ENCODE data around the gene FBXL17. TPM values are rescaled to one million over a fixed set of nuclear protein-coding genes. Genes with fewer than 3 reads are reported as not detected.

FBXL17 gene
- total RNA-seq, 1 donor from 2014 or later = 34.1 TPM

DNA sequence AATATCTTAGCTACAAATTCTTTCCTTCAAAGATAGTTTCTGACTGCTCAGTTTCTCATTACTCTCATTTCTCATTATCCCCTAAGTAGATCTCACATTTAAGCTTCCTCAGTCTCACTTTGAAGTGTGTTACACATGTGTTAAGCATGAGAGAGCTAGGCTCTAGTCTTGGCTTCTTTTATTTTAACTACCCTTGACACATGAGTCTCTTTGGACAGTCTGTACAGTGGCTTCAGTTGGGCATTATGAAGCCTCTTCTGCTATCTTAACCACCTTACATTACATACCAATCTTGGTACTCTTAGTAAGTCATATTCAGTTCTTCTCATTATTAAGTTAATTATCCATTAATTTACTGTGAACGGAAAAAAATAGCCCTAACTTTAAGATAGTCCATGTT lies 232.5 kb downstream of the FBXL17 start:
- no peak for DNase-seq

DNA sequence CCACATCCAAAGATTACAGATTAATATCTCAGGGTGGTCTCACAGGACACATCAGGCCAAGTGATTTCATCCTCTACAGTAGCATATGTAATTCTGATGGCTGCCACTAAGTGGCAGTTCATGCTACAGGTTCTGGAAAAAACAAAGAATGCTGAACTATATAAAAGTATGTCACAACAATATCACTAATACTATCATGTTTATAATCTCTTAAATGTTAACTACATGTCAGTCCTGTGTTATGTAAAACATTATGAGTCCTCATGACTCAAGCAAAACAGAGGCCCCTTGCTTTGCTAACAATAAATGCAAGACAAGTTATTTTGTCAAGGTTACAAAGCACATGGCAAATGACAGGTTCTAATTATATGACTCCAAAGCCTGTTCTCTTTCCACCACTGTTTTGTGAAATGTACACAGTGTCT lies 233.2 kb downstream of the FBXL17 start:
- DNase-seq = peak; percentile 22

DNA sequence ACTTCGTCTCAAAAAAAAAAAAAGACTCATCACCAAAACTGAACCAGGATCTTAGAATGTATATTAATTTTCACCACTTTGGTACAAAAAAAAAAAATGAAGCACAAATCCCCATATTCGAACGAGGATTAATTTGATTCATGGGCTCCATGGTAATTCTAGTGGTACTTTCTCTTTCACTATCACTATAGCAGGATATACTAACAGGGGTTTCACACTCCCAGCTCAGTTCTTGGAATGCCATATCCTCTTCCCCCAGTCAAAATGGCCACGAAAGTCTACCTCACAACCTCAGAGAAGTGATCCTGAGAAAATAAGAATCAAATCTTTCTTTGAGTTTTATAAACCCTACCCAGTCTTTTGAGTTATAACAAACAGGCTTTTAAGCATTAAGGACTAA lies 235.7 kb downstream of the FBXL17 start:
- DNase-seq = no peak

DNA sequence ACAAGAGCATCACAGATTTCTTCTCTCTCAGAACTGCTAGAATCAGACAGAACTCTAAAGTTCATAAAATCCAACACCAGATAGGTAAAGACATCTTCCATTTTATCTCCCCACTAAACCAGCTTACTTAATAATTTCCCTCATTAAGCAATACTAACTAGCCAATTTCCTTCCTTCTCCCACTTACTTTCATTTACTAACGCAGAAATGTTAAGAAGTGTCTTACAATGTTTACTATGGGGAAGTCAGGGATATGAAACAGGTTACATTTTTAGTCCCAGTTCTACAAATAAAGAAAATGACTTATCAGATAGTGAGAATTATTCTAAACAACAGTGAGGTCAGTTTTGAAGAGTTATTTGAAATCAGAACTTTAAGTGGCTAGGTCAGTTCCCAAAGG lies 236.5 kb downstream of the FBXL17 start:
- no peak for DNase-seq

DNA sequence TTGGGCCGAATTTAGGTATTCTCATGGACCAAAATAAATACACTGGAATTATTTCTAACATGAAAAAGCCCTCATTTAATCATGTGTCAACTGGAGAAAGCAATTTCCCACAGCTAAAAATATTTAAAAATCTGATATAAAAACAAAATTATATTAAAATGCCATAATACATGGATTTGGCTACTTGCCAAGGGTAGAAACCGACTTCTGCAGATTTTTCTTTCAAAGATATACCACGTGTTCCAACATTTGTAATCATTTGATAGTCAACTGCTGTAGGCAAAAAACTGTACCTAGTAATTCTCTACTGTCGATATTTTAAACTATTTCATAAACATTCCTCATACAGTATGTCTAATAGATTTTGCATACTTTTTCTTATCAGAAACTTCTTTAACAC lies 237.6 kb downstream of the FBXL17 start:
- DNase-seq = no peak

DNA sequence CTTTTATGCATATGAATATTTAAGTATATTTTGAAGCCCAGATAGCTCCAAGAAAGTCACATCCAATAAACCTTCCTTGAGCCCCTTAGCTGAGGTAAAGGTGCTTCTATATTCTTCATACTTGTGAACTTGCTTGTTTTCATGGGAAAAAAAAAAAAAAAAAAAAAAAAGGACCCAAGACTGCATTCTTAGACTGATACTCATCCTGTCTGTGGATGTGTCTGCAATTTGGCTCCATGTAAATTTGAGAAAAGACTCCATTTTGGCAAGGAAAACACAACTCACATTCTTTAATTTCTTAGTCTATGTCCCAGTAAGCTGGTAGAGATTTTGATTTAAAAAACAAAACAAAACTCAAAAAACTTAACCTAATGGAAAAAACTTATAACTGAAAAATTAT lies 238.3 kb downstream of the FBXL17 start:
- DNase-seq = no peak

DNA sequence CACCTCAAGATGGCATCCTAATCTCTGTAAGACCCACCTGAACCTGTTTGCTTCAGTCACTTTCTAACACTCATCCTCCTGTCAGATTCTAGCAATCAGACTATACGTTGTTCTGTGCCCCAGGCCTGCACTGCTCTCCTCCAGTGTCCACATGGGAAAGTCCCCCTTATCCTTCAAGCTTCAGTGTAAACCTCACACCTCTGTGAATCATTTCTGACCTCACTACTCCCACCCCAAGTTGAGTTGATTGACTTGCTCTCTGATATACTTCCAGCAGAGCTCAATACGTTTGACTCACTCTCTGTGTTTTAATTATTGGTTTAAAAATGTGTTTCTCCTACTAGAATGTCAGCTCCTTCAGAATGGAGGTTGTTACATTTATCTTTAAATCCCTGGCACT lies 240.2 kb downstream of the FBXL17 start:
- DNase-seq = no peak

DNA sequence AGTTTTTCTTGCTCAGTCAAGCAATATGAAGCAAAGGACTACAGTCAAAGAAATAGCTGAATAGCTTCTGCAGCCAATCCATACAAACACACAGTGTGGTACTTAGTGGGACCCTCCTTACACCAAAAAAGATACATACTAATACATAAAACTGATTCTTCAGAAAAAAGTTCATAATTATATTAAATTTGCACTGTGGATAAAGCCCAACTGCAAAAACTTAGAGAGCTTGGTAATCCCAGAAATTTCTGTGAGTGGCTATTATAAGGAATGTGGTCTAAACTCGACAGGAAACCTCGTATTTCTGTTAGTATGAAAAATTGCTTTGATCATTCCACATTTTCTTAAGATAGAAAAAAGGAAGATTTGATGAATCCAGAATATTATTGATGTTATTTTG lies 245.4 kb downstream of the FBXL17 start:
- DNase-seq = no peak

DNA sequence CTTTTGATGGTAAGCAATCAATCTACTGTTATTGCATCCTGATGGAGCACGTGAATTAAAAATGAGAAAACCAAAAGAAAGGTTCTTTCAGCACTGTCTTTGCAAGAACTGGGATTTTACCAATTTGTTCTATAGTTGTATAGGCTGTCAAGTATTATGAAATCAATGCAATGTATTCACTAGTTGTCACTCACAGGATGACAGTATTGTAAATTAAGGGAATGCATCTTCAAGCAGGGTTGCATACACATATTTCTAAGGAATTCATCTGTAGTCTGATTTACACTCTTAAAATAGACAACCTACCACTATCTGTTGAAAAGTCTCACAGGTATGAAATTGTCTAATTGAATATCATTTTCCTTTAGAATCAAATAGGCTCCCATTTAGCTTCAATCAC lies 252.8 kb downstream of the FBXL17 start:
- DNase-seq = no peak

DNA sequence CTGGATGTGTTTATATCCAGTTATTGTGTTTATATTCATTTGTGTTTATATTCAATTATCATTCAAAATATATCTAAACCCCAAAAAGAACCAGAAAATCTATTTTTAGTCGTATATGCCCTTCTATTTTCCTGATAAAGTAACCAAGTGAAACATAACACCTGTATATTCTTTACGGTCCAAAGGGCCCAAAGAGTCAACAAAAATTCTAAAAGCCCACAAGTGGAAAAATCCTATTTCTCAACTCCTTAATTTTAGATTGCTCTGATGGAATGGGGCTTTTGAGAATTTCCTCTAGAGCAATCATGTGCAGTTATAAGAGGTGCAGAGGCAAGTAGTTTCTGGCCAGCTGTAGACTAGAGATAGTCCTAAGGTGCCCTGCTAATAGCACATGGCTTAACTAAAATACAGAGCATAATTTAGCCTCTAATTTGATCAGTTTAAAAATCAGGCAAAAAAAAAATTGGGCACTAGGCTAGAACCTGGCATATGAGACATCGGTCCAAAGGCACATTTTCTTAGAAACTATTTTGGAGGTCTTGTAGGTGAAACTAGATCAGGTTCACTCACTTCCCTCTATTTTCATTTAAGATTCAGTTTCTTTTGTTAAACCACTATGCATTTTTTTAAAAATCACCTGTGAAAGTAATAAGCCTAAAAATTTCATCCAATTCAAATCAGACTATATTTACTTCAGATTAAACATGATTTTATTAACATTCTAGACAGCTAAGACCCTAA lies 256.0 kb downstream of the FBXL17 start:
- no peak for DNase-seq

DNA sequence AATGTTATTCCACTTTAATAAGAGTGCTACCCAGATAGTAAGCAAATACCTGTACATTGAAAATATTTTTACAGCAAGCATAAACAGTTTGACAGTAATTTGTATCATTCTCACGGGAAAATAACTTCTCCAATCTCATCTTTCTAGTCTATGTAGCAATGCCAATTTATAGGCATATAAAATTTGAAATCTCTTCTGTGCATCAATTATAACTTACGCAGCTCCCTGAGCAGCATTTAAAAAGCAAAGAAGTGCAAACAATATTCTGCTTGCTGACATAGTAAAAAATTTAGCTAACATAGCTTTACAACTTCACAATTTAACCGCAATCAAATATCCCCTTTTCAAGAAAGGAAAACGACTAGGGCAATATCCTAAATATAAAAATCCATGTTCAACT lies 257.3 kb downstream of the FBXL17 start:
- DNase-seq = no peak

DNA sequence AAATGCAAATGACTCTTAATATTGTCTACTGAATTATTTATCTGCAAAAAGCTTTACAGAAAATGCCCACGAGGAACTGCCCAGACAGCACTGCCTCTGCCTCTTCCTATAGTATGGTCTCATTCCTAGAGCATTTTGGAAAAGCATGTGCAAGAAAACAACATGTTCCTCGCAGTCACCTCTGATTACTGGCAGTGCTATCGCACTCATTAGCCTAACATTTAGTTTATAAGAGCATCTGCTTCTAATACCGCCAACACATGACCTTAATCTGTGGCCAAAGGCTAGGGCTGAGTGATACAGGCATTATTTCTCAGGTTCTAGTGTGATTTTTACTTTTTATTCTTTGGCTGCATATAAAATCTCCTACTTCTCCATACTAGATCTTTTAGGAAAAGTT lies 259.2 kb downstream of the FBXL17 start:
- DNase-seq = no peak

DNA sequence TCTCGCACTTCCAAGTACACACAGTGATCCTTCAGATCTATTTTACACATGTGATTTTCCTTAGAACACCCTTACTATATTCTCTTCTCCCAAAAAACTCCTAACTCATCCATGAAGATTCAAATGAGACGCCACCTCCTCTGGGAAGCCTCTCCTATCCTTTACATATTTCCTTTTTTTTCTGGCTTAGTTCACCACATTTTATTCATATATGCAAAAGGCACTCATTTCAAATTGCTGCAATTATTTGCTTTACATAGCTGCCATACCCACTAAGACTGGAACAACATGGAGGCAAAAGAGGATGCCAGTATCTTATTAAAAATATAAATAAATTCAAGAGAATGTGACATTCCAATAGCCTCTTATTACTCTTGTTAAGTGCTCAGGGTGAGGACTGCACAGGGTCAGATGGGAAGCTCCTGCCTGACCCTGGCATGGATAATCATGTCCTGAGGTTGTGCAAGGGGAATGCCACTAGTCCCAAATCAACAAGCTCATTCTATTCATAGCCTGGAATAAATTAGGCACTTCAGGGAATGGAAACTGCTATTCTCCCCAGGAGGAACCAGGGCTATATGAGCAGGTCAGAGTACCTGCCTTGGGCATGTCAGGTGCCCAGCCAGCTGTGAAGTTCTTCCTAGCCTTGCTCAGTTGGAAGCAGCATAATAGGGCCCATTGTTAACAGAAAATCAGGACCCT lies 262.9 kb downstream of the FBXL17 start:
- DNase-seq = no peak

DNA sequence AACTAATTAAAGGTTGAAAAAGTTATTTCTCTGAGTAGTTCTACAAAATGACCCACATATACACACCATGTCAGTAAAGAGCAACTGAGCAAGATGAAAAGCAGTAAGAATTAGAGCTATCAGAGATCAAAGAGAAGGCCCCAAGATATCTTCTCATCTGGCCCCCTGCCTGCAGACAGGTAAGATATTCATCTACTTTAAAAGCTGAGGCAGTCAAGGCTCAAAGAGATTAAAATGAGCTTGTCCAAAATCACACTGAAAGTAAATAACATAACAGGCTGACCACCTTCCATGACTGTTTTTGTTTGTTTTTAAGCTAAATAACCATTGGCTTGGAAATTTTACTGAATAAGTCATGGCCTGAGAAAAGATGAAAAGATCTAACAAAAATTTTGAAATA lies 266.2 kb downstream of the FBXL17 start:
- no peak for DNase-seq

DNA sequence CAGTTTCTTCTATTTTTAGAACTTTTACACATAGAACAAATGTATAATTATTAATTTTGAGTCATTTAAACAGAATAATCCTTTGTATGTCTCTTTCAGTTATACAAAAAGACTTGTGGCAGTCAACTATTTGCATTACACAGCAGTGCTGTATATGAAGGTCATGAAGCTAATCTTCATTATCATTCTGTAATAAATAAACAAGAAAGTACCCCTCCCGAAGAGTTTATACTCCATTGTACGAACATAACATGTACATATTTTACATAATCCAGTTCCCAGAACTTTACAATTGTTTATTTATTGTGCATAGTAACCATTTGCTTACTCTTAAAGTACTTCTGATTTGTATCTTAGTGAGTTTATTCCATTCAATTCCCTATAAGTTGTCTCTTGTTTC lies 267.9 kb downstream of the FBXL17 start:
- no peak for DNase-seq

DNA sequence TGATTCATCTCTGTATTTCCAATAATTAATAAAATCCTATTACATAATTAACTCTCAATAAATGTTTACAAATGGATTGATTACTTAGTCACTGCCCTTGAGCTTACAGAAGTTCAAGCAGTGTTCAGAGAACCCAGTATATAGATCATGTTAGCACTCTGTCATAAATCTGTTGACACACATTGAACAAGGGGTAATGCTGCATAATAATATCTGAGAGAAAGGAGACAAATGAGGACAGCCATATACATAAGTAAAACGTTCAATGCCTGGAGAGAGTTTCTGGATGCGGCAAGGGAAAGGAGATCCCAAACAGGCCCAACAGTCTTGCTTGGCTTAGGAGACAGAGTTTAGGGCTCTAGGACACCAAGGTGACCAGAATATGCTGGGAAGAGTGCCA lies 270.2 kb downstream of the FBXL17 start:
- DNase-seq = no peak

DNA sequence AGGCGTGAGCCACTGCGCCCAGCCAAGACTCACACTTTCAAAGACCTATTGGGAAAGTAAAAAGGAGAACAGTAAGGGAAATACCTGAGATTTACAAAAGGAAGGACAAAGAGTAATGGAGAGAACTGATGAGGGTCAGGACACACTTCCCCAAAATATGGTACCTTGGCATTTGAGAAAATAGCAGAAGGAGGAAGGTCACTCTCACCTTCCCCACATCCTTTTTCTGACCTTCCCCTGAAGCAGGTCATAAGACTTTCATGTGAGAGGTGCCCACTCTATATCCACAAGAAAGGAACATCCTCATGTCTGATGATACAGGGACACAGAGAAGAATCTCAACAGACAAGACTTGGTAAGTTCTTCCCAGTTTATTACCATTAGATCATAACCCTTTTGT lies 272.8 kb downstream of the FBXL17 start:
- no peak for DNase-seq

DNA sequence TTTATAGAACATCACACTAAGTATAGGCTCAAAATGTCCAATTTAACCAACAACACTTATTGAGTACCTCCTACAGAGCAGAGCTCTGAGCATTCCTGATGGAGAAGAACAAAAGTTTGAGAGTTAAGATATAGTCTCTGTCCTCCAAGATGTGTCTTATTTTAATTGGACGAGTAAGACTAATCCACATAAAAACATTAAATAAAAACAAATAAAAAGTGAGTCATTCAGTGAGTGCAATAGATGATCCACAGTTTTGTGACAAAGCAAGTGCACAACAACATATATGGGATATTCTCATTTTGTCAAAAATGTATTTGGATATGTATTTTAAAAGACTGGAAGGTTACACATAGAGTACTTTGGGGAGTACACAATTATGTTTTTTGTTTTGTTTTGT lies 277.4 kb downstream of the FBXL17 start:
- no peak for DNase-seq

DNA sequence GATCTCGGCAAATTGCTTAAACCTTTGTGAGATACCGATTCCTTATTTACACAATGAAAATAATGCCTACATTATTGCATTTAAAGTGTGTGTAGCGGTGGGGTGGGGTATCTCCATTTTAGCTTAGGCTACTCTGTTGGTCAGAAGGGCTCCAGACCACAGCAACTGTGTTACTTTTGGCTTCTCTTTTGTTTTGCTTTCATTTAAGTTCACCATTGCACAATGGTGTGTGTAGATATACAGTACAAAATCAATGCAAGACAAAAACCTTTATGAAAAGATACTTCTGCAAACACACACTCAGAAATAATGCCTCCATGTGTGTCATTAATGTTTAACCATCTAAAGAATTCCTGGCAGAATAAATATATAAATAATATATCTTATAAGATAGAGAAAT lies 279.4 kb downstream of the FBXL17 start:
- no peak for DNase-seq

DNA sequence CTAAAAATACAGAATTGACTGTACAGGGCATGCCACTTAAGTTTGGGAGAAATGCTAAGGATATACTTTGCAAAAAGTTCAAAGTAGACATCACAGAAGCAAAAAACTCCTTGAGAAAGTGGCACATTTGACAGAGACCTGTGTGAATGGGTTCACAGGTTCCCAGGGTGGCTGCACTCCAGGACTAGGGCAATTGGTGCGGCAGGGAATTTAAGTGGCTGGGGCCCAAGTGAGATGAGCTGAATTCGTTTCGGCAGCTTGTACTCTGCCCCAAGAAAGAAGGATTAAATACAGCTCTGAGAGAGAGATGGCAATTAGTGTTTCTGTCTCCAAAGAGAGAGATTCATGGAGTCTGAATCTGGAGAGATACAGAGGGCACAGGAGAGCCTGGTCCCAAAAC lies 280.1 kb downstream of the FBXL17 start:
- peak; percentile 52 for DNase-seq

DNA sequence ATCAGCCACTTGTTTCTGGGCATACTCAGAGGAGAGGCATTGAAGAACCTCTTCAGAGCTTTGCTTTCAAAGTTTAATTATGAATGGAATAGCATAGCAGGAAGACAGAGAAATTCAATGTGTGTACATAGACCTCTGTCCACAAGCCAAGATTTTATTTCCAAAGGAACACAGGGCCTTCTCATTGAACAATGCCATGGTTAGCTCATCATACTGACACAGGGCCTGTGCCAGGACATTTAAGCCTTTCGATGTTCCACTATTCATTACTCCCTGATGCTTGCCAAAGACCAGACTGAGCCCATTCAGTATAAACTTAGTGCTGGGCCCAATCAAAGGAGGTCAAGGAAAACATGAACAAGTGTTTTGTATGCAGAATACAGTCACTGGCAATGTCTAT lies 280.8 kb downstream of the FBXL17 start:
- peak; percentile 93 for DNase-seq

DNA sequence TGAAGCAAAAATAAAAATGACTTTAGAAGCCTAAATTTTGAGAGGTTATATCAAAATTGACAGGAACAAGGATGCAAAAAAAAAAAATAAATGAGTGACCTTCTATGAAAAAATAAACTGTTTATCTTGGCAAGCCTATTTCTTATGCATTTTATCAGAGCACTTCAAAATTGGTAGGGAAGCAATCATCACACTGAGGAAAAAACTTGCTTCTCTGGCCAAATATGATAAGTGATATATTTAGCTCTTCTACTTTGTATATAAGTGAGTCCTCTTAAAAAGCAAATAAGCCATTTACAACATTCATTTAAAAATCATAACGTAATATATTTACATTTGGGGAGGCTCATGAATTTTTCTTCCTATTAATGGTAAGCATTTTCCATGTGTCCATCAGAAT lies 287.1 kb downstream of the FBXL17 start:
- DNase-seq = no peak

DNA sequence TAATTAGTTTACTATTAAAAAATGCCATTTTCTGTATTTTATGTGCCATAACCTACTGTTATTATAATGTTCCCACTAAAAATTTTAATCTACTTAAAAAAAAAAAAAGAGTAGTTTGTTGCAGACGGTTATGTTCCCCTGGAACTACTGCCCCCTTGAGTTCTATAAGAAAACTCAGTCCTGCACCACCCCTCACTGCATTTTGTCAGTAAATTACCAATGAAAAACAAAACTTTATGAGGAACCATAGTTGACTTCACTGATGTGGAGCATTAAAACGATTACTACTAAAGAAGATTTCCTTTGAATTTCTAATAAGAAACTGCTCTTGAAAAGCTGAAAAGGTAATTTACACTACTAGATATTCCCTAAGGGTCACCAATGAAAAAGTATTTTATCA lies 288.7 kb downstream of the FBXL17 start:
- no peak for DNase-seq

DNA sequence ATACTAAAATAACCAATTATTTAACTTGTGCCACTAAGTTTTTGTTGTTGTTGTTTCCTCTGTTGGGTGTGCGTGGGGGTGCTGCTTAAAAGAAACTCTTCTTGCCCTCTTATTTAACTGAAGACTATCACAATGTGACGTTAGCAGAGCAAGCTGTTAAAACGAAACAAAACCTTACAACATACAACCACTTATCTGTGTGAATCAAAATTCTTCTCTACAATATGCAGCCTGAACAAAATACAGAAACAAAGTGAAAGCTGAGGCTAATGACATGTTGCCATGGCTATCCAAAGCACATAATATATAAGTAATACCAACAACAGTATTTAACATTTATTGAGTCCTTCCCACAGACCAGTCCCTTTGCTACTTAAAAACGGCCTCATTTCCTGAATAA lies 291.0 kb downstream of the FBXL17 start:
- DNase-seq = no peak

Data from tongue (tissue), 2 donors.